Testis (tissue), 3 donors: ENCODE data around the gene CACNA2D3. TPM values are rescaled to one million over a fixed set of nuclear protein-coding genes. Genes with fewer than 3 reads are reported as not detected.

ENCODE experiments used
- DNase-seq: peaks from one replicate; pipeline ENCODE4 v3.0.0-alpha.2; 2019
- H3K27ac ChIP-seq, 2 donors: fragments of 200-600 bp; sonication (generic); one replicate each; pipeline ENCODE4 v1.5.1; 2019
- H3K27me3 ChIP-seq: fragments of 200-600 bp; sonication (generic); one replicate; pipeline ENCODE4 v1.5.1; 2019
- H3K36me3 ChIP-seq: fragments of 200-600 bp; sonication (generic); one replicate; pipeline ENCODE4 v1.5.1; 2017; ENCODE audit warnings: low read depth; ENCODE audit errors: missing control alignments
- H3K4me1 ChIP-seq: fragments of 200-600 bp; sonication (generic); one replicate; pipeline ENCODE4 v1.5.1; 2019
- H3K4me3 ChIP-seq, 2 donors: fragments of 200-600 bp; sonication (generic); one replicate each; pipeline ENCODE4 v1.5.1; 2017 to 2019
- H3K9me3 ChIP-seq: fragments of 200-600 bp; sonication (generic); one replicate; pipeline ENCODE4 v1.5.1; 2017
- CTCF ChIP-seq, 3 experiments: fragments of 450-650 bp in 2 of 3; fragments of 200-600 bp in 1 of 3; sonication (generic) in 1 of 3; IDR thresholded peaks; one replicate each; pipeline ENCODE4 v1.5.1; 2016 to 2019; ENCODE audit warnings: antibody characterized with exemption in 3 of 3, mild to moderate bottlenecking in 2 of 3, moderate library complexity in 1 of 3
- POLR2A ChIP-seq: fragments of 450-650 bp; IDR thresholded peaks from one replicate; pipeline ENCODE4 v1.6.1; 2017; ENCODE audit warnings: antibody characterized with exemption, mild to moderate bottlenecking, moderate library complexity
- WGBS, 2 donors: methylation state at CpG; one replicate each; pipeline ENCODE4 v1.1.5; 2018; 5-methylcytosine and 5-hydroxymethylcytosine counted together
- intact Hi-C: fragments of 100-400 bp; cut with DNase I; formaldehyde crosslinking; loops from one replicate; pipeline ENCODE4 v1.15.1; 2023; ENCODE audit warnings: low total_unique reads
- polyA plus RNA-seq: library from polyadenylated mRNA; stranded (reverse); fragments of 350-450 nt; fragmentation: Illumina TruSeq; extraction: RNeasy Lipid Tissue Mini Kit (QIAGEN cat#74804); gene quantifications from one replicate; pipeline ENCODE4 v1.2.3, GENCODE V29; 2014; ENCODE audit warnings: low read depth, low replicate concordance; ENCODE audit not compliant: insufficient read depth
- total RNA-seq, 2 donors: library from RNA; depleted of rRNA; stranded (reverse); fragments of >200 nt; gene quantifications; one replicate each; pipeline ENCODE4 v1.2.3, GENCODE V29; 2016

CACNA2D3 gene
- total and polyA plus RNA-seq, 3 donors from 2014 or later = 10.1 to 16.5 (median 11.2) TPM

GRCh38 chr3:54514416-54514815 is 392.1 kb downstream of the CACNA2D3 start:
- Histone ChIP-seq H3K27me3 (no peaks in the 10 kb centered on the region), H3K27ac (no peak overlapping the region), H3K4me3 (no peak overlapping the region), H3K9me3 (no peaks in the 10 kb centered on the region), H3K36me3 (no peaks in the 10 kb centered on the region), H3K4me1 (no peaks in the 10 kb centered on the region)
- no peak for DNase-seq
- intact Hi-C loops = no loop called here
- TF ChIP-seq CTCF (IDR thresholded peaks at IDR 0.05) = no peak
- 88 to 92% methylated on average over 5 to 6 of the region's 6 CpGs for WGBS, 2 donors

GRCh38 chr3:54515441-54516213 is 393.3 kb downstream of the CACNA2D3 start:
- WGBS, 2 donors = 68 to 70% methylated on average over 4 of the region's 4 CpGs
- Histone ChIP-seq H3K27ac (no peak overlapping the region), H3K4me3 (no peak overlapping the region), H3K27me3 (no peaks in the 10 kb centered on the region), H3K36me3 (no peaks in the 10 kb centered on the region), H3K4me1 (no peaks in the 10 kb centered on the region), H3K9me3 (no peaks in the 10 kb centered on the region)
- DNase-seq = no peak
- no peak for TF ChIP-seq POLR2A
- no peak for TF ChIP-seq CTCF (IDR thresholded peaks at IDR 0.05)
- intact Hi-C loops = no loop called here

GRCh38 chr3:54517424-54517823 is 395.1 kb downstream of the CACNA2D3 start:
- H3K9me3 ChIP-seq = no peaks in the 10 kb centered on the region
- no peak overlapping the region for H3K4me3 ChIP-seq
- no peaks in the 10 kb centered on the region for H3K36me3 ChIP-seq
- no peak for DNase-seq
- intact Hi-C loops = no loop called here
- no peak for TF ChIP-seq POLR2A
- no peak for TF ChIP-seq CTCF (IDR thresholded peaks at IDR 0.05)
- H3K27me3 ChIP-seq = no peaks in the 10 kb centered on the region
- H3K27ac ChIP-seq = no peak overlapping the region
- H3K4me1 ChIP-seq = no peaks in the 10 kb centered on the region
- WGBS, 2 donors = 75 to 81% methylated on average over 7 to 8 of the region's 8 CpGs

GRCh38 chr3:54518011-54518675 is 395.8 kb downstream of the CACNA2D3 start:
- H3K27me3 ChIP-seq = no peaks in the 10 kb centered on the region
- intact Hi-C loops = no loop called here
- H3K9me3 ChIP-seq = no peaks in the 10 kb centered on the region
- H3K36me3 ChIP-seq = no peaks in the 10 kb centered on the region
- no peak overlapping the region for H3K4me3 ChIP-seq
- WGBS, 2 donors = 90 to 93% methylated on average over 8 of the region's 8 CpGs
- TF ChIP-seq POLR2A (no peak), CTCF (IDR thresholded peaks at IDR 0.05) (no peak)
- no peaks in the 10 kb centered on the region for H3K4me1 ChIP-seq
- no peak overlapping the region for H3K27ac ChIP-seq
- DNase-seq = no peak
